ENCODE results near the gene BOLA1.

BOLA1 gene

DNA sequence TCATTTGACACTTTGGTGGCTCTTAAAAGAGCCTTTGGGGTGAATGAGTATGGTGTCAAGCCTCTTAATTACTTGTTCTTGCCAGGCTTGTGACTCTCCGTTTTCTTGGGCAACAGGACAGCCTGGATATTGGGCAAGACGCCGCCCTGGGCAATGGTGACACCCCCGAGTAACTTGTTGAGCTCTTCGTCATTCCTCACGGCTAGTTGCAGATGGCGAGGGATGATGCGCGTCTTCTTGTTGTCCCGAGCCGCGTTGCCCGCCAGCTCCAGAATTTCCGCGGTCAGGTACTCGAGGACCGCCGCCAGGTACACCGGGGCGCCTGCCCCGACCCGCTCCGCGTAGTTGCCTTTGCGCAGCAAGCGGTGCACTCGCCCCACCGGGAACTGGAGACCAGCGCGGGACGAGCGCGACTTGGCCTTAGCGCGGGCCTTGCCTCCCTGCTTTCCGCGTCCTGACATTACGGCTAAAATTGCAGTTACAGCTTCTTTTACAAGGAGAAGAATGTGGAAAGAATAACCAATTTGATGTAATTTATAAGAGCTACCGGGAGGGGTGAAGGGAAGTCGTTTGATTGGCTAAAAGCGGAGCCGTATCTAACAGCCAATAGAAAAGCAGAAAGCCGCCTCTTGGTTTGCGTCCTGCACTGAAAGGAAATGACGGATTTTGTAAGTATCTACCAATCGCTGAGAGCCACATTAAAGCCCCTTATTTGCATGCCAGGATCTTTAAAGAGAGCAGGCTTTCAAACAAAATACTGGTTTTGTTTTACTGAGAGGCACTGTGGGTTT, 11.7 kb upstream of the BOLA1 start:
- DNase-seq (ENCODE audit: insufficient read length, low spot score) (peak; percentile 41), FAIRE-seq (no peak)
- peak; percentile 90 for TF ChIP-seq POLR2A (IDR thresholded peaks at IDR 0.05; ENCODE audit: low read depth, low read length)
- peak; percentile 92 for TF ChIP-seq POLR2AphosphoS5 (IDR thresholded peaks at IDR 0.05; ENCODE audit: low read depth, low read length)
- no peak for TF ChIP-seq PAX5 (IDR thresholded peaks at IDR 0.05; ENCODE audit: insufficient read depth, low read length, severe bottlenecking)
- TF ChIP-seq POU2F2 (IDR thresholded peaks at IDR 0.05; ENCODE audit: low read depth, low read length) = peak; percentile 82; the same call in 1 of the 2 replicates
- peak; percentile 45; the same call in 1 of the 2 replicates for TF ChIP-seq TAF1 (IDR thresholded peaks at IDR 0.05; ENCODE audit: low read depth, low read length)
- TF ChIP-seq SPI1 (IDR thresholded peaks at IDR 0.05; ENCODE audit: low read depth, low read length) = no peak

DNA sequence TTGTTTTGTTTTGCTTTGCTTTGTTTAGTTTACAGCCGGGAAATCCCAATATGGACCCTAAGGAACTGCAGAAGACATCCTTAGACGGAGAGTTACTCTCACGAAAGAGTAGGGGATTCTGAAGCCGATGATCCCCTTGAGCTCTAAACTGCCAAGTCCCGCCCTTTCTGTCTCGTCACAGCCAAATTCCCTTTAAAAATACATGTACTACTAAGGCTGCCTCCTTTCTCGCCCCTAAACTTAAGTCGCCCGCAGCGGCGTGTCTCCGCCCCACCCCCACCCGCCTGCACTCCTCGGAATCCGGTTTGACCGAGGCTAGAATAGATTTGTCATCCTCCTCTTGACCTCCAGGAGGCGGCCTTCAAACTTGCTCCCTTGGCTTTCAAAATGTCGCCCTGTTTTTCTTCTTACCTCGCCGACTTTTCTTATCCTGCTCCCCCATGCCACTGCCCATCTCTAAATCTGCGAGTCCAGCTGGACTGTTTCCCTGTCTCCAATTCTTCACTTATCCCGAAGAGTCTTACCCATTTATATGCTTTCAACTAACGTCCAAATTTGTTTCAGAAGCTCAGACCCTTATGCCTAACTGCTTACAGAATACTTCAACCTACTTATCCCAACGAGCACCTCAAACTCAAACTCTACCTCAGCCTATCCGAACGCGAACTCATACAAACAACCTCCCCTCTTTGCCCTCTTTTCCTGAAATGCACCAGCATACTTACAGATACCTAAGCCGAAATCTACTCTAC, 10.9 kb upstream of the BOLA1 start:
- FAIRE-seq (peak; percentile 68), DNase-seq (ENCODE audit: insufficient read length, low spot score) (peak; percentile 56)
- TF ChIP-seq PAX5 (IDR thresholded peaks at IDR 0.05; ENCODE audit: insufficient read depth, low read length, severe bottlenecking) (no peak), POU2F2 (IDR thresholded peaks at IDR 0.05; ENCODE audit: low read depth, low read length) (no peak; the same call in none of the 2 replicates), POLR2A (IDR thresholded peaks at IDR 0.05; ENCODE audit: low read depth, low read length) (peak; percentile 52; the same call in 1 of the 2 replicates), SPI1 (IDR thresholded peaks at IDR 0.05; ENCODE audit: low read depth, low read length) (peak; percentile 18; the same call in 1 of the 2 replicates), POLR2AphosphoS5 (IDR thresholded peaks at IDR 0.05; ENCODE audit: low read depth, low read length) (peak; percentile 52), TAF1 (IDR thresholded peaks at IDR 0.05; ENCODE audit: low read depth, low read length) (peak; percentile 49; the same call in 1 of the 2 replicates)

DNA sequence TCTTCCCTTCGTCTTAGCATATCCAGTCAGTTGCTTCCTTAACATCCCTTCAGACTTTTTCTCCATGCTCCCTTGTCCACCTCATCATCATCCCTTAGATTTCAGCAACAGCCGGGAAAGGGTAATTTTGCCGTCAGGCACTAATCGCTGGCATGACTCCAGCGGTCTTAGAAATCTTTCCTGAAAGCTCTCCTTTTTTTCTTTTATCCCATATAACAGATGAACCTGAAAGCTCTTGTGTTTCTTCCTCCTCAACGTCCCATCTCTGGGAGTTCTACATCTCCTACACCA, 10.4 kb upstream of the BOLA1 start:
- FAIRE-seq (no peak), DNase-seq (ENCODE audit: insufficient read length, low spot score) (no peak)

DNA sequence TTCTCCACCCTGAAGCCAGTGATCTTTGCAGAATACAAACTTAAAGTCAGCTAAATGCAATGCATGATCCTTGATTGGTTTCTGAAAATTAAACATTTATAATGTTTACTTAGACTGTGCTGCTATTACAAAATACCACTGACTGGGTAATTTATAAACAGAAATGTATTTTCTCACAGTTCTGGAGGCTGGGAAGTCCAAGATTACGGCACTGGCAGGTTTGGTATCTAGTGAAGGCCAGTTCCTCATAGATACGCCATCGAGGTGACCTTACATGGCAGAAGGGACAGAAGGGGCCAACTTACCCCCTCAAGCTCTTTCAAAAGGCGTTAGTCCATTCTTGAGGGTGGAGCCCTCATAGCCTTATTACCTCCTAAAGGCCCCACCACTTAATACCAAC, 2.8 kb upstream of the BOLA1 start:
- FAIRE-seq = no peak
- TF ChIP-seq POLR2A (IDR thresholded peaks at IDR 0.05; ENCODE audit: low read depth, low read length) (no peak), SPI1 (IDR thresholded peaks at IDR 0.05; ENCODE audit: low read depth, low read length) (no peak), PAX5 (IDR thresholded peaks at IDR 0.05; ENCODE audit: insufficient read depth, low read length, severe bottlenecking) (no peak), POLR2AphosphoS5 (IDR thresholded peaks at IDR 0.05; ENCODE audit: low read depth, low read length) (no peak), TAF1 (IDR thresholded peaks at IDR 0.05; ENCODE audit: low read depth, low read length) (no peak), POU2F2 (IDR thresholded peaks at IDR 0.05; ENCODE audit: low read depth, low read length) (no peak)
- no peak for DNase-seq (ENCODE audit: insufficient read length, low spot score)

More for the DNA sequence above, 10.4 kb upstream of the BOLA1 start:
- TF ChIP-seq SPI1 (IDR thresholded peaks at IDR 0.05; ENCODE audit: low read depth, low read length) (no peak), TAF1 (IDR thresholded peaks at IDR 0.05; ENCODE audit: low read depth, low read length) (no peak), POLR2A (IDR thresholded peaks at IDR 0.05; ENCODE audit: low read depth, low read length) (no peak), PAX5 (IDR thresholded peaks at IDR 0.05; ENCODE audit: insufficient read depth, low read length, severe bottlenecking) (no peak), POLR2AphosphoS5 (IDR thresholded peaks at IDR 0.05; ENCODE audit: low read depth, low read length) (no peak), POU2F2 (IDR thresholded peaks at IDR 0.05; ENCODE audit: low read depth, low read length) (no peak)

DNA sequence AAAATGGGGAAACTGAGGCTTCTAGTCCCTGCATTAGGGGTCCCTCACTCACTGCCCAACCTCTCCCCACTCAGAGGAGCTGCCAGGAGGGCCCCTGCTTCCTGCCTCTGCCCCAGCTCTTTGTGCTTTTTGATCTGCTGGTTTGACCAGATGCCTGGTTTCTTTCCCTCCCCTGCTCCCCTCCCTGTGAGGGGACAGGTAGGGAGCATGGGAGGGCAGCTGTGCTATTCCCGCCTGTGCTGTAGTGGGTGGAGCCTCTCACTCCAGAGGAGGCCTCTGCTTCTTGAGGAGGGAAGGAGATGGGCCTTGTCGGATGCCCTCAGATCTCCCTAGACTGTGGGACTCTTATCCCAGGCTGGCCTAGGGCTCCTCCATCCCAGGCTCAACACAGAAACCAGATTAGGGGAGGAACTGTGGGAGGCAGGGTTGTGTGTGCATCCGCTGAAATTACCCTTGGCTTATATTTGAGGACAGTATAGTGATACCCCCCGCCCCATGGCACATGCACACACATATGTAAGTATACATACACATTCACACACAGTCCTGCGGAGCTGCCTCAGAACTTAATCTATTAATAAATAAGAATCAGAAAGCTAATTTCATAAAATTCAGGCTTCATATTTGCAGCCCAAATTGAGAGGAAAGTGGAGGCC, 4.6 kb downstream of the BOLA1 start:
- FAIRE-seq (no peak), DNase-seq (ENCODE audit: insufficient read length, low spot score) (no peak)
- TF ChIP-seq POU2F2 (IDR thresholded peaks at IDR 0.05; ENCODE audit: low read depth, low read length) (no peak), TAF1 (IDR thresholded peaks at IDR 0.05; ENCODE audit: low read depth, low read length) (no peak), POLR2A (IDR thresholded peaks at IDR 0.05; ENCODE audit: low read depth, low read length) (no peak), POLR2AphosphoS5 (IDR thresholded peaks at IDR 0.05; ENCODE audit: low read depth, low read length) (no peak), SPI1 (IDR thresholded peaks at IDR 0.05; ENCODE audit: low read depth, low read length) (no peak), PAX5 (IDR thresholded peaks at IDR 0.05; ENCODE audit: insufficient read depth, low read length, severe bottlenecking) (no peak)

DNA sequence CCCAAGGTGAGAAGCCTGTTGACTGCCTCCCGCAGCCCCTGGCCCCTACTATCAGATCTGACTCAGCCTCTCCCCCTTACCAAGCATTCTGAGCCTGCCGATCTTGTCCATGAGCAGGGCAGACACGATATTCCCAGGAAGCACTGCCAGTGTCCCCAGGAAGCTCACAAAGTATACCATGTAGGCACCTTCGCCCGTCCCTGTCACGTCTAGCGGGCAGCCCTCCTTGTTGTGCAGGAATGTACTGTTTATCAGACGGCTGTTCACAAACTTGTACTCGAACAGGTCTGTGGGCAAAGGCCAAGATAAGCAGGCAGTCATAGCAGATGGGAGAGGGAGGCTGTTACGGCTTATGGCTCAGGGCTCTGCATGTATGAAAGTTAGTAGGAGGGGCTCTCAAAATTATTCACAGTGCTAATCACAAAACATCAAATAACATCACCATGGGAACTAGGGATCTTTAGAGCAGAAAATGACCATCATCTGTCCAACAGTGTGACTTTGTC, 7.3 kb downstream of the BOLA1 start:
- DNase-seq (ENCODE audit: insufficient read length, low spot score) (no peak), FAIRE-seq (no peak)
- TF ChIP-seq POLR2A (IDR thresholded peaks at IDR 0.05; ENCODE audit: low read depth, low read length) (no peak), TAF1 (IDR thresholded peaks at IDR 0.05; ENCODE audit: low read depth, low read length) (no peak), POU2F2 (IDR thresholded peaks at IDR 0.05; ENCODE audit: low read depth, low read length) (no peak), SPI1 (IDR thresholded peaks at IDR 0.05; ENCODE audit: low read depth, low read length) (no peak), PAX5 (IDR thresholded peaks at IDR 0.05; ENCODE audit: insufficient read depth, low read length, severe bottlenecking) (no peak), POLR2AphosphoS5 (IDR thresholded peaks at IDR 0.05; ENCODE audit: low read depth, low read length) (no peak)

DNA sequence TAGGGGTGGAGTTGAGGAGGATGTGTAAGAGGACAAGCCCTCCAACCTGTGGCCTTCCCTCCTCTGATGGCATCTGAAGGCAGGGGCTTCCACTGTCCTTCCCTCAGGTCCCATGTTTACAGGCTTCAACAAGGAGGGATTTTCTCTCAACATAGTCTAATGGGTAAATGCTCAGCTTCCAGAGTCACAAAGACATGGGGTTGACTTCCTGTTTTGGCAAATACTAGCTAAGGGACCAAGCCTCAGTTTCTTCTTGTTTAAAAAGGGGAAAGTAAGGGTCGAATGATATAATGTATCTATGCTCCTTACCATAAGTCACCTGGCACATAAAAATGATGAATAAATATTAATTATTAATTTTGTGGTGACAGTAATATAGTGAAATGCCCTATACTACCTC, 15.2 kb downstream of the BOLA1 start:
- FAIRE-seq = no peak
- TF ChIP-seq POLR2A (IDR thresholded peaks at IDR 0.05; ENCODE audit: low read depth, low read length) (no peak), SPI1 (IDR thresholded peaks at IDR 0.05; ENCODE audit: low read depth, low read length) (peak; percentile 31; the same call in 1 of the 2 replicates), POLR2AphosphoS5 (IDR thresholded peaks at IDR 0.05; ENCODE audit: low read depth, low read length) (no peak)
- DNase-seq (ENCODE audit: insufficient read length, low spot score) = no peak

DNA sequence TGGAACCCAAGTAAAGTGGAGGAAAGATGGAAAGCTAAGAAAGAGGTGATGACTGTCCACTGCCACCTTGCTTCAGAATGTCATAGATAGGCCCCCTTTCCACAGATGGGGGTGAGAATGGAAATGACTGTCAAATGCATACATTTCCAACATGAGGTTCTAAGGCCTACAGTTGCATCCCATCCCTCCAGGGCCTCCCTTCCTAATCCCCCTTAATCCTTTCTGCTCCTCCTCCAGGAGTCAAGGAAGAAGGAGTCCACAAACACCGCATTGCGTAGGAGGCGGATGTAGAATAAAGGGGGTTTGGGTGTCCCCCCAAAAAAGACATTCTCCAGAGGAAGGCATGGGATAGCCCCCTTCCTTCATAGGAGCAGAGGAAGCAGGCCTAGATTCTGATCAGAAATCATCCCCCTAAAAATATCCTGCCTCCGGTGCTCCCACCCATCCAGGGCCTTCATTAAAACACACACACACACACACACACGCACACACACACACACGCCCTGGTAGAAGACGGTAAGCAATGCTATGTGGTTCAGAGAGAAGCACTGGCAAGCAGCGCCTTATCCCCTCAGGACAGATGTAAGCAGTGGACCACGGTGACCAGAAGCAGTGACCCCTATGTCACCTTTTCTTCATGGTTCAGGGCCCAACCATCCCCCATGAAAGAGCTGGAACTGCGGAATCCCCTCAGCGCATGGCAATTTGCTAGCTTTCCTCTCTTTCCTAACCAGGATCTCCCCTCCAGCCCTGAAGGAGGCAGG, 16.2 kb downstream of the BOLA1 start:
- TF ChIP-seq PAX5 (IDR thresholded peaks at IDR 0.05; ENCODE audit: insufficient read depth, low read length, severe bottlenecking) (no peak), TAF1 (IDR thresholded peaks at IDR 0.05; ENCODE audit: low read depth, low read length) (no peak), SPI1 (IDR thresholded peaks at IDR 0.05; ENCODE audit: low read depth, low read length) (no peak), POLR2AphosphoS5 (IDR thresholded peaks at IDR 0.05; ENCODE audit: low read depth, low read length) (no peak), POLR2A (IDR thresholded peaks at IDR 0.05; ENCODE audit: low read depth, low read length) (no peak), POU2F2 (IDR thresholded peaks at IDR 0.05; ENCODE audit: low read depth, low read length) (no peak)
- FAIRE-seq (peak; percentile 16), DNase-seq (ENCODE audit: insufficient read length, low spot score) (no peak)

All from GM12891 (cell line).